Activated CD4-positive, CD25-positive, alpha-beta regulatory T cell (primary cell): Measurements from ENCODE around the gene SHISA9.

Experiments used
- DNase-seq, 4 experiments: peaks; one replicate each; lab custom pipeline; 2025; lab: John Stamatoyannopoulos, UW

The SHISA9 gene

DNA sequence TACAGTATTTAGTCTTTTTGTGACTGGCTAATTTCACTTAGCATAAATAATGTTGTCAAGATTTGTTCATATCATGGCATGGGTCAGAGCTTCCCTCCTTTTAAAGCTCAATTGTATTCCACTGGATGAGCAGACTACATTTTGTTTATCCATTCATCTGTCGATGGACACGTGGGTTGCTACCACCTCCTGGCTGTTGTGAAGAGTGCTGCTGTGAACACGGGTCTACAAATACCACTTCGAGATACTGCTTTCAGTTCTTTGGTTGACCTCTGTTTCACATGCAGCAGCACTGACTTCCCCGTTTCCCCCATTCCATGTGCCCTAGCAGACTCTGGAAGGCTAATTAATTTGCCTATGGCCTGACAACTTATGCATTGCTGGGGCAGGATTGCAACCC, 285.4 kb downstream of the SHISA9 start:
- no peak for DNase-seq

- DNase-seq: no peak
Observed at GRCh38 chr16:13189250-13189649, 287.9 kb downstream of the SHISA9 start.

GRCh38 chr16:13193721-13194120, 292.3 kb downstream of the SHISA9 start:
- no peak for DNase-seq

DNA sequence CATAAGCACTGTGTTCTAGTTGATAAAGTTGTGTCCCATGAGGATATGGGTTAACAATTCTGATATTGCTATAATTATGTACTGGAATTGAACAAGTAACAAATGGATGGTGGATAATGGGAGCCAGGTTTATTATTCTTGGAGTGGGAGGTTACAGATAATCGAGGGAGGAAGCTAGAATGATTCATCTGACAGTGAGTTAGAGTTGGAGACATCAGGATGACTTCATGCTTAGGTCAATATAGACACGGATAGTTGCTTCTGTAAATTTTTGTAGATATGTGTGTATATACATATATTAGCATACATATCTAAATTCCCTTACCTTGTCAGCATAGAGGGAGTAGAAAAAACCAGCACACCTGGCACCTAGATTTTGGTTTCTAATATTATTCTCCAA, 293.4 kb downstream of the SHISA9 start:
- no peak for DNase-seq

- DNase-seq: no peak
Observed at GRCh38 chr16:13203725-13204124, 302.3 kb downstream of the SHISA9 start.

- no peak for DNase-seq
Observed at GRCh38 chr16:13205352-13205751, 304.0 kb downstream of the SHISA9 start.

- DNase-seq: no peak
Observed at GRCh38 chr16:13206606-13207005, 305.2 kb downstream of the SHISA9 start.

DNA sequence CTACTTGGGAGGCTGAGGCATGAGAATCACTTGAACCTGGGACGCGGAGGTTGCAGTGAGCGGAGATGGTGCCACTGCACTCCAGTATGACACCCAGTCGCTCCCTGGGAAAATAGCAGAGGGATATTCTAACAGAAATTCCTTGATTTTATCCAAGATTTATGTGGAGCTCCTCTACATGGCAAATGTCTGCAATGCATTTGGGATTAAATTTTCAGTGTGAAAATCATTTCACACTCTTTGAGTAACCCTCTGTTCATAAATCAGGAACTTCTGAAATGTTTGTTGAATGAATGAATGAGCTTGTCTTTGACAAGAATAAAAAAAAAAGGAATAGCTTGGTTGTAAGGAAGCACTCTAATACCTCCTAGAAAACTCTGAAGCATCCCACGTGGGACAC, 305.8 kb downstream of the SHISA9 start:
- DNase-seq: no peak

DNA sequence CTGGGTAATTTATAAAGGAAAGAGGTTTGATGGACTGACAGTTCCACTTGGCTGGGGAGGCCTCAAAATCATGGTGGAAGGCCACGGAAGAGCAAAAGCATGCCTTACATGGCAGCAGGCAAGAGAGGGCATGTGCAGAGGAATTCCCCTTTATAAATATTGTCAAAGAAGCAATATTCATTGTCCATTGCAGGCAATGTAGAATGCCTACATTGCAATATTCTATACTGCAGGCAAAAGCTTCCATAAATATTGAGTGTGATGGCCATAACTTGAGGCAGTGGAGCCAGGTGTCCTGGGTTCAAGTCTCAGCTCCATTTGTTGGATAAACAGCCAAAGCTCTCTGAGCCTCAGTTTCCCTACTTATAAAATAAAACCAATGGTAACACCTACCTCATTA, 322.3 kb downstream of the SHISA9 start:
- DNase-seq: no peak

DNA sequence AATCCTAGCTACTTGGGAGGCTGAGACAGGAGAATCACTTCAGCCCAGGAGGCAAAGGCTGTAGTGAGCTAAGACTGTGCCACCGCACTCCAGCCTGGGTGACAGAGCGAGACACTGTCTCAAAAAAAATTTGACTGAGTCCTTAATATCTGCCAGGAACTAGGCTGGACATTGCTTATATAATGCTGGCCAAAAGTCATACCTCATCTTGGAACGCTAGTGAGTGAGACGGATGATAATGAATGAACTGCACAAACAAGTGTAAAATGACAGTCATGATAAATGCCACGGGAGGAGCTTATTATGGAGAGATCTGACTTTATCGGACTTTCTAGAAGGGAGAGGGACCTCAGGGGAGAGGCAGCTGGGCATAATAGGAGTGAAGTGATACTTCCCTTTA, 327.6 kb downstream of the SHISA9 start:
- no peak for DNase-seq

DNA sequence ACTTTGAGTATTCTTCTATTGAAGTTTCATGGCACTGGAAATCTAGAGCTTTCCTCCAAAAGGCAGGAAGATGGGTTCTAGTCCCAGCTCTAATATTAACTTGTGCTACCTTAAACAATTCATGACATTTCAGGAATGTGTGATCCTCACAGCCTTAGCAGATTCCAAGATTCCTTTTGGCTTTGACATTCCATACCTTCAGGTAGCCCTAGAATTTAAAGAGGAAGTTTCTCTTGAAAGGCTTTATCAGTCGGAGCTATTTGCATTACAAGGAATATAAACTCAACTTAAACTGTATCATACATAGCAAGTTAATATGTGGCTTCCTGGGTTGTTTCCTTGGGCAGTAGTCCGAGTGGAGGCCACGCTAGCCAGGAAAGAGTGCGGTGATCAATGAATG, 330.0 kb downstream of the SHISA9 start:
- no peak for DNase-seq

DNA sequence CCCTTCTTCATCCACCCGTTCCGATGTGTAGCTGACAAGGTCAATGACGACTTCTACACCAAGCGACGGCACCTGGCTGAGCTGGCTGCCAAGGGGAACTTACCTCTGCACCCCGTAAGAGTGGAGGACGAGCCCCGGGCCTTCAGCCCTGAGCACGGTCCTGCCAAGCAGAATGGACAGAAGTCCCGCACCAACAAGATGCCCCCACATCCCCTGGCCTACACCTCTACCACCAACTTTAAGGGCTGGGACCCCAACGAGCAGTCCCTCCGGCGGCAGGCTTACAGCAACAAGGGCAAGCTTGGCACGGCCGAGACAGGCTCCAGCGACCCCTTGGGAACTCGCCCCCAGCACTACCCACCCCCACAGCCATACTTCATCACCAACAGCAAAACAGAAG, 333.6 kb downstream of the SHISA9 start:
- DNase-seq: no peak

- no peak for DNase-seq
Observed at GRCh38 chr16:13236308-13236707, 334.9 kb downstream of the SHISA9 start.

DNA sequence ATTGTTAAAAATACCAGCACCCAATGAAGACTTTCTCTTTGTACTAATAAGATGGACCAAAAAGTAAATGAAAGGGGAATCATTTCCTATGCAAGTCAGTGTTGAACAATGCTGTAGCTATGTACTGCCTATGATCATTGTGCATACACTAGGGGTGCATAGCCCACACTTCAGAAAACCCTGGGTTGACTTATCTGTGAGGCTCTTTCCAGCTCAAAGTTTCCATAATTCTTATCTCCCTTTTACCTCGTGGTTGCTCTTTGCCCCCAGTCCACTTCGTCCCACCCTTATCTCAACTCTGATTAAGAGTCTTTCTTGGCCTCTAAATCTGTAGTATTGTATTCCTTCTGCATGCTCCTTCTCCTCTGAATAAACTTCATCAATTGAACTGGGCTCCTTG, 336.8 kb downstream of the SHISA9 start:
- no peak for DNase-seq

DNA sequence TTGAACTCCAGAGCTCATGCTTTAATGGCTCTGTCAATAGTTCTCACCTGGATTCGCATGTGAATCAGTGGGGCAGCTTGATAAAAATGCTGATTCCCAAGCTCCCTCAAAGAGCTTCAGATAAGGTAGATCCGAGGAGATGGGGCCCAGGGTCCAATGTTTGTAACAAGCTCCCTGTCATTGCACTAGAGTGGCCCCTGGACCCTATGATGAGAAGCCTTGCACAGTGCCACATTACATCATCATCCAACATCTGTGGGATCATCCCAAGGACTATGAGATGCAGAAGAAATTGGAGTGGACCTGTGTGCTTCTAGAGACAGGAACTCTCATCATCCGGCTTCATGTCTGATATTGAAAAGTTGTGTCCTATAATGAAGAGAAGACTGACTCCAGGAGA, 340.8 kb downstream of the SHISA9 start:
- no peak for DNase-seq

GRCh38 chr16:13244770-13245169, 343.4 kb downstream of the SHISA9 start:
- no peak for DNase-seq

GRCh38 chr16:13245713-13246377, 344.4 kb downstream of the SHISA9 start:
- DNase-seq: no peak

GRCh38 chr16:13254998-13255614, 353.7 kb downstream of the SHISA9 start:
- DNase-seq: no peak

DNA sequence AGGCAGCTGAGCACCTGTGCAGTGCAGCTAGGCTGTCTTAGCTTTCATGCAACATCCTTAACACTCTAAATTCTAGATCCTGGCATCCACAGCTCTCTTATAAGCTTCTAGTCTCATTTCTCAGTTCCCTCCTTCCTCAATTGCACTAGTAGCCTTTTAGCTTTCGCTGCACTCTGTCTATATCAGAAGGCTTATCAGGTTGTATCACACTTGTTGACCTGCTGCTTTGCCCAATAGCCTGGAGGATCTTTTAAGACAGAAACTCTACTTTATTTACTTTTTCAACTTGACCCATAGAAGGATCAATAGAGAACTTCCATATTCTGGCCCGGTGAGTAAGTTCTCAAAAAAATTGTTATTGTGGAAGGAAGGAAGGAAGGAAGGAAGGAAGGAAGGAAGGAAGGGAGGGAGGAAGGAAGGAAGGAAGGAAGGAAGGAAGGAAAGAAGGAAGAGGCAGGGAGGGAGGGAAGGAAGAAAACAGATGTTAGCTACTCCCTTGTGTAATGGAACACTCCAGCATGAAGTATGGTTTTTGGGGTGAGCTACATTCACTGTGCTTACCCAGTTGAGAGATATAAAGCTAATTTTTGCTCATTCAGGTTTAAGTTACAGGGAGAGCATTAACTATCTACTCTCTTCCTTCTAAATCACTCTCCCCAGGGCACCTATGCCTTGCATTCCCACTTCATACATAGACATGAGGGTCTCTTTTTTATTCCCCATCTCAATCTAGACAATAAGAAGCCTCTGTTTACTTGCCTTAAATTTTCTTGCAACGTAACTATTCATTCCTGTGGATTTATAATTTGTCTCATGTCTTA, 361.1 kb downstream of the SHISA9 start:
- DNase-seq: no peak

DNA sequence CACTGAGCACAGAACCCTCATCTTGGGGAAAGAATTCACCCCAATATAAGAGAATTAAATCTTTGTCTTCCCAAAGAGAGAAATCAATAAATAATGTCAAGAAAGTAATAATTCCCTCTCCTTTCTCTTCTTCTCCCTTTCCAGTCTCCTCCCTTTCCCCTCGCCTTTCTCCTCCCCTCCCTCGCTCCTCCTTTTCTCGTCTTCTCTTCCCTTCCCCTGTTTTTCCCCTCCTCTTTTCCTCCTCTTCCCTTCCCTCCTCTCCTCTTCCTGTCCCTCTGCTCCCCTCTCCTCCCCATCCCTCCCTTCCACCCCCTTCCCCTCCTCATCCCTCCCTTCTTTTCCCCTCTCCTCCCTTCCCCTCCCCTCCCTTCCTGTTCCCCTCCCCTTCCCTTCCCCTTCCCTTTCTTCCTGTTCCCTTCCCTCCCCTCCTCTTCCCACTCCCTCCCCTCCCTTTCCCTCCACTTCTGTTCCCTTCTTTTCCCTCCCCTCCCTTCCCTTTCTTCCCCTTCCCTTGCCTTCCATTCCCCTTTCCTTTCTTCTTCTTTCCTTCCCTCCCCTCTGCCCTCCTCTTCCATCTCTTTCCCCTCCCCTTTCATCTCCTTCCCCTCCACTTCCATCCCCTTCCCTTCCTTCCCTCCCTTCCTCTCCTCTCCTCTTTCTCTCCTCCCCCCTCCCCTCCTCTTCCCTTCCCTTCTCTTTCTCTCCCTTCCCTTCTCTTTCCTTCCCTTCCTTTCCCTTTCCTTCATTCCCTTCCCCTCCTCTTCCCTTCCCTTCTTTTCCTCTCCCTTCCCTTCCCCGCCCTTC, 363.6 kb downstream of the SHISA9 start:
- no peak for DNase-seq

DNA sequence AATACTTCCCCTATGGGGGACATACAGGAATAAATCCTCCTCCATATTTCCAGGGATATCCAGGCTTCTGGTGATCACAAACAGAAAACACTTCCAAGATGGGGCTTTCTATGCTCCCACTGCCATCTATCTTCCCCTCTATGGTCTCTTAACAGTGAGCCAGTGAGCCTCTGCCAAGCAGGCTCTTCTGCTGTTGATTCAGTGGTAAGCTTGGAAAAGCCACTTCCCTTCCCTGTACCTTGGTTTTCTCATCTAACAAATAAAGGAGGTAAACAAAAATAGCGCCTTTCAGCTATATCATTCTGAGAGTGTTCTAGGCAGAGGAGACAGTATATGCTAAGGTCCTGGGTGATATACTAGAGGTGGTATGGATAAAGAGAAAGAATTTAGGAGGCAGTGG, 368.0 kb downstream of the SHISA9 start:
- no peak for DNase-seq

- no peak for DNase-seq
Observed at GRCh38 chr16:13269905-13270528, 368.6 kb downstream of the SHISA9 start.
